HEK293 (cell line): ENCODE results near the gene ACOT7.
A peak's percentile ranks its signal among the peaks of the same experiment; 100 is the strongest.

Experiments
- GLIS1 ChIP-seq: fragments of 450-650 bp; formaldehyde crosslinking; IDR thresholded peaks from 2 replicates; pipeline ENCODE4 v1.5.1; 2016; ENCODE audit warnings: missing biosample characterization, missing genetic modification characterization
- HOXA7 ChIP-seq: sonication (generic); formaldehyde crosslinking; IDR thresholded peaks from 2 replicates; pipeline ENCODE4 v1.8.1; 2022; ENCODE audit warnings: missing genetic modification reagents, borderline replicate concordance
- HOXC10 ChIP-seq: sonication (generic); formaldehyde crosslinking; IDR thresholded peaks from 2 replicates; pipeline ENCODE4 v1.8.1; 2023; ENCODE audit warnings: mild to moderate bottlenecking, missing genetic modification reagents
- IKZF3 ChIP-seq: fragments of 450-650 bp; IDR thresholded peaks from 2 replicates; pipeline ENCODE4 v1.5.0; 2018; ENCODE audit warnings: missing biosample characterization, mild to moderate bottlenecking, missing genetic modification characterization, moderate library complexity
- KLF8 ChIP-seq: fragments of 450-650 bp; formaldehyde crosslinking; IDR thresholded peaks from 2 replicates; pipeline ENCODE4 v1.5.1; 2016; ENCODE audit warnings: missing biosample characterization, missing genetic modification characterization
- OSR2 ChIP-seq: fragments of 450-650 bp; formaldehyde crosslinking; IDR thresholded peaks from 2 replicates; pipeline ENCODE4 v1.5.1; 2016; ENCODE audit warnings: missing biosample characterization, missing genetic modification characterization
- TCF7L2 ChIP-seq: IDR thresholded peaks from 2 replicates; pipeline ENCODE4 v1.6.1; 2011; ENCODE audit warnings: low read depth, mild to moderate bottlenecking, inconsistent platforms, low read length, moderate library complexity, borderline replicate concordance
- TRIM28 ChIP-seq: IDR thresholded peaks from 2 replicates; pipeline ENCODE4 v1.6.1; 2011; ENCODE audit warnings: low read length, control low read depth, borderline replicate concordance
- YY2 ChIP-seq: fragments of 450-650 bp; formaldehyde crosslinking; IDR thresholded peaks from 2 replicates; pipeline ENCODE4 v1.5.1; 2016; ENCODE audit warnings: missing biosample characterization, missing genetic modification characterization
- ZBTB1 ChIP-seq: fragments of 450-650 bp; formaldehyde crosslinking; IDR thresholded peaks from 2 replicates; pipeline ENCODE4 v1.5.1; 2016; ENCODE audit warnings: missing biosample characterization, missing genetic modification characterization
- ZBTB8A ChIP-seq: fragments of 450-650 bp; formaldehyde crosslinking; IDR thresholded peaks from 2 replicates; pipeline ENCODE4 v1.5.1; 2016; ENCODE audit warnings: missing biosample characterization, missing genetic modification characterization
- ZFHX2 ChIP-seq: fragments of 450-650 bp; formaldehyde crosslinking; conservative IDR thresholded peaks from 2 replicates; pipeline ENCODE4 v1.5.1; 2016; ENCODE audit warnings: missing biosample characterization, missing genetic modification characterization
- ZFP37 ChIP-seq: fragments of 450-650 bp; formaldehyde crosslinking; IDR thresholded peaks from 2 replicates; pipeline ENCODE4 v1.5.1; 2016; ENCODE audit warnings: missing biosample characterization, missing genetic modification characterization
- ZNF112 ChIP-seq: fragments of 450-650 bp; formaldehyde crosslinking; IDR thresholded peaks from 2 replicates; pipeline ENCODE4 v1.5.0; 2017; ENCODE audit warnings: missing biosample characterization, missing genetic modification characterization
- ZNF16 ChIP-seq: fragments of 450-650 bp; formaldehyde crosslinking; IDR thresholded peaks from 2 replicates; pipeline ENCODE4 v1.5.1; 2016; ENCODE audit warnings: low read depth, missing biosample characterization, missing genetic modification characterization
- ZNF2 ChIP-seq: fragments of 450-650 bp; formaldehyde crosslinking; IDR thresholded peaks from 2 replicates; pipeline ENCODE4 v1.5.1; 2016; ENCODE audit warnings: missing biosample characterization, missing genetic modification characterization
- ZNF211 ChIP-seq: fragments of 450-650 bp; formaldehyde crosslinking; IDR thresholded peaks from 2 replicates; pipeline ENCODE4 v1.5.1; 2016; ENCODE audit warnings: low read depth, missing biosample characterization, missing genetic modification characterization
- ZNF239 ChIP-seq: fragments of 450-650 bp; formaldehyde crosslinking; IDR thresholded peaks from 2 replicates; pipeline ENCODE4 v1.5.1; 2016; ENCODE audit warnings: missing biosample characterization, missing genetic modification characterization
- ZNF274 ChIP-seq, 2 experiments: fragments of 200-500 bp in 1 of 2; fragments of 450-650 bp in 1 of 2; sonication (Bioruptor generic) in 1 of 2; formaldehyde crosslinking in 1 of 2; IDR thresholded peaks; 2 replicates each; pipeline versions ENCODE4 v1.5.1 to v1.6.1; 2014 to 2016; ENCODE audit warnings: borderline replicate concordance in 1 of 2, inconsistent platforms in 1 of 2, low read length in 1 of 2, missing biosample characterization in 1 of 2, missing genetic modification characterization in 1 of 2
- ZNF341 ChIP-seq: fragments of 450-650 bp; formaldehyde crosslinking; IDR thresholded peaks from 2 replicates; pipeline ENCODE4; 2016; ENCODE audit warnings: low read depth, missing biosample characterization, missing genetic modification characterization
- ZNF354C ChIP-seq: fragments of 450-650 bp; formaldehyde crosslinking; IDR thresholded peaks from 2 replicates; pipeline ENCODE4 v1.5.1; 2016; ENCODE audit warnings: missing biosample characterization, missing genetic modification characterization, low read depth, borderline replicate concordance
- ZNF394 ChIP-seq: fragments of 450-650 bp; formaldehyde crosslinking; IDR thresholded peaks from 2 replicates; pipeline ENCODE4 v1.5.1; 2016; ENCODE audit warnings: missing biosample characterization, missing genetic modification characterization, mild to moderate bottlenecking, moderate library complexity, borderline replicate concordance
- ZNF558 ChIP-seq: fragments of 450-650 bp; formaldehyde crosslinking; IDR thresholded peaks from 2 replicates; pipeline ENCODE4 v1.5.1; 2016; ENCODE audit warnings: missing biosample characterization, missing genetic modification characterization
- ZNF561 ChIP-seq: fragments of 450-650 bp; IDR thresholded peaks from 2 replicates; pipeline ENCODE4 v1.5.1; 2018; ENCODE audit warnings: missing biosample characterization, missing genetic modification characterization, borderline replicate concordance
- ZNF596 ChIP-seq: fragments of 450-650 bp; IDR thresholded peaks from 2 replicates; pipeline ENCODE4 v1.5.0; 2018; ENCODE audit warnings: missing biosample characterization, mild to moderate bottlenecking, missing genetic modification characterization, moderate library complexity
- ZNF629 ChIP-seq: fragments of 450-650 bp; formaldehyde crosslinking; IDR thresholded peaks from 2 replicates; pipeline ENCODE4 v1.5.1; 2017; ENCODE audit warnings: missing biosample characterization, missing genetic modification characterization
- ZNF791 ChIP-seq: fragments of 450-650 bp; formaldehyde crosslinking; IDR thresholded peaks from 2 replicates; pipeline ENCODE4 v1.5.1; 2016; ENCODE audit warnings: missing biosample characterization, missing genetic modification characterization
- ZSCAN30 ChIP-seq: fragments of 450-650 bp; IDR thresholded peaks from 2 replicates; pipeline ENCODE4 v1.5.1; 2018; ENCODE audit warnings: missing biosample characterization, mild to moderate bottlenecking, missing genetic modification characterization, moderate library complexity
- ZXDB ChIP-seq: fragments of 450-650 bp; formaldehyde crosslinking; IDR thresholded peaks from 2 replicates; pipeline ENCODE4 v1.5.1; 2016; ENCODE audit warnings: missing biosample characterization, missing genetic modification characterization
- TF ChIP-seq, protein P1 (sequence below): fragments of 450-650 bp; formaldehyde crosslinking; IDR thresholded peaks from 2 replicates; pipeline ENCODE4 v1.5.1; 2016; ENCODE audit warnings: missing biosample characterization, missing genetic modification characterization
- TF ChIP-seq, protein P2 (sequence below): fragments of 450-650 bp; formaldehyde crosslinking; IDR thresholded peaks from 2 replicates; pipeline ENCODE4 v1.5.1; 2016; ENCODE audit warnings: missing biosample characterization, missing genetic modification characterization
- TF ChIP-seq, protein P3 (sequence below): fragments of 450-650 bp; formaldehyde crosslinking; IDR thresholded peaks from 2 replicates; pipeline ENCODE4 v1.5.1; 2016; ENCODE audit warnings: missing biosample characterization, missing genetic modification characterization
- TF ChIP-seq, protein P4 (sequence below): fragments of 450-650 bp; formaldehyde crosslinking; IDR thresholded peaks from 2 replicates; pipeline ENCODE4 v1.5.1; 2016; ENCODE audit warnings: missing biosample characterization, missing genetic modification characterization

The ACOT7 gene

DNA sequence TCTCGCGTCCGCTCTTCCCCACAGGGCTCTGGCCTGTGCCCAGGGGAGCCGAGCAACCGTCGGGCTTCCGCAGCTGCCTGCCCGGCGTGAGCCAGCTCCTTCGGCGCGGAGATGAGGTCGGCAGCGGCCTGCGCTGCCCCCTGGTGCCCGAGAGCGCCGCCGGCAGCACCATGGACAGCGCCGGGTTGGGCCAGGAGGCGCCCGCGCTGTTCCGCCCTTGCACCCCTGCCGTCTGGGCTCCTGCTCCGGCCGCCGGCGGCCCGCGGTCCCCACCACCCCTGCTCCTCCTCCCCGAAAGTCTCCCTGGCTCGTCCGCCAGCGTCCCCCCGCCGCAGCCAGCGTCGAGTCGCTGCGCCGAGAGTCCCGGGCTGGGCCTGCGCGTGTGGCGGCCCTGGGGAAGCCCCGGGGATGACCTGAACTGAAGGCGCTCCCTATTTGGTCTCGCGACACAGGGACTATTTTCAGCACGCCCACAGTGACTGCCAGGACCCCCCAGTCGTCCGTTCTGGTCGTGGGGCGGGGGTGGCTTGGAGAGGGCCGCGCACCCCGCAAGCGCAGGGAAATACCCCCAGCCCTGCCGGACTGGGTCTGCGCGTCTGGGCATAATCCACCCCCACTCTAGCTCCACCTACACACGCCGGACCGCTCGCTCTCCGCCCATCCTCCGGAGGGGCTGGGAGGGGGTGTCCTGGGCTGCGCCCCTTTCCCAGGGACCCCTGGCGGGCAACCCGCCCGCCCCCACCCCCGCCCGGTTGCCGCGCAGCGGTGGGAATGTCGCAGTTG, 148.3 kb downstream of the ACOT7 start (continued):
- TF ChIP-seq, protein P1, sequence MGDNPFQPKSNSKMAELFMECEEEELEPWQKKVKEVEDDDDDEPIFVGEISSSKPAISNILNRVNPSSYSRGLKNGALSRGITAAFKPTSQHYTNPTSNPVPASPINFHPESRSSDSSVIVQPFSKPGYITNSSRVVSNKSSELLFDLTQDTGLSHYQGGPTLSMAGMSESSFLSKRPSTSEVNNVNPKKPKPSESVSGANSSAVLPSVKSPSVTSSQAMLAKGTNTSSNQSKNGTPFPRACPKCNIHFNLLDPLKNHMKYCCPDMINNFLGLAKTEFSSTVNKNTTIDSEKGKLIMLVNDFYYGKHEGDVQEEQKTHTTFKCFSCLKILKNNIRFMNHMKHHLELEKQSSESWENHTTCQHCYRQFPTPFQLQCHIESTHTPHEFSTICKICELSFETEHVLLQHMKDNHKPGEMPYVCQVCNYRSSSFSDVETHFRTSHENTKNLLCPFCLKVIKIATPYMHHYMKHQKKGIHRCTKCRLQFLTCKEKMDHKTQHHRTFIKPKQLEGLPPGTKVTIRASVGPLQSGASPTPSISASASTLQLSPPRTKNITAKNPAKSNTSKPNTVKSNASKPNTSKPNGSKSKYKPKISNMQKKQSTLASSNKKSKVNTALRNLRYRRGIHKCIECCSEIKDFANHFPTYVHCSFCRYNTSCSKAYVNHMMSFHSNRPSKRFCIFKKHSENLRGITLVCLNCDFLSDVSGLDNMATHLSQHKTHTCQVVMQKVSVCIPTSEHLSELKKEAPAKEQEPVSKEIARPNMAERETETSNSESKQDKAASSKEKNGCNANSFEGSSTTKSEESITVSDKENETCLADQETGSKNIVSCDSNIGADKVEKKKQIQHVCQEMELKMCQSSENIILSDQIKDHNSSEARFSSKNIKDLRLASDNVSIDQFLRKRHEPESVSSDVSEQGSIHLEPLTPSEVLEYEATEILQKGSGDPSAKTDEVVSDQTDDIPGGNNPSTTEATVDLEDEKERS (tag by site-specific recombination) = no peak
- no peak for TF ChIP-seq ZNF354C (tag by site-specific recombination)
- TF ChIP-seq TRIM28 = no peak
- TF ChIP-seq YY2 = 0 out of 2 replicates have a peak, but pooled peaks have one; percentile 13
- no peak for TF ChIP-seq ZNF791
- no peak for TF ChIP-seq ZNF274 (IDR thresholded peaks at IDR 0.05; ENCODE audit: low read length)
- TF ChIP-seq ZNF274 (tag by site-specific recombination; IDR thresholded peaks at IDR 0.05; ENCODE audit: borderline replicate concordance) = no peak
- TF ChIP-seq KLF8 (tag by site-specific recombination) = peak; percentile 94
- 0 out of 2 replicates have a peak, but pooled peaks have one; percentile 66 for TF ChIP-seq HOXA7 (CRISPR knock-in tag)
- TF ChIP-seq HOXC10 (CRISPR knock-in tag) = peak; percentile 84; the same call in 1 of the 2 replicates
- peak; percentile 97 for TF ChIP-seq ZNF341 (tag by site-specific recombination)
- TF ChIP-seq ZNF16 (tag by site-specific recombination) = no peak
- TF ChIP-seq ZSCAN30 = peak; percentile 87
- no peak for TF ChIP-seq ZNF558 (tag by site-specific recombination)
- no peak for TF ChIP-seq TCF7L2
- TF ChIP-seq ZNF394 (tag by site-specific recombination) = no peak
- TF ChIP-seq, protein P2, sequence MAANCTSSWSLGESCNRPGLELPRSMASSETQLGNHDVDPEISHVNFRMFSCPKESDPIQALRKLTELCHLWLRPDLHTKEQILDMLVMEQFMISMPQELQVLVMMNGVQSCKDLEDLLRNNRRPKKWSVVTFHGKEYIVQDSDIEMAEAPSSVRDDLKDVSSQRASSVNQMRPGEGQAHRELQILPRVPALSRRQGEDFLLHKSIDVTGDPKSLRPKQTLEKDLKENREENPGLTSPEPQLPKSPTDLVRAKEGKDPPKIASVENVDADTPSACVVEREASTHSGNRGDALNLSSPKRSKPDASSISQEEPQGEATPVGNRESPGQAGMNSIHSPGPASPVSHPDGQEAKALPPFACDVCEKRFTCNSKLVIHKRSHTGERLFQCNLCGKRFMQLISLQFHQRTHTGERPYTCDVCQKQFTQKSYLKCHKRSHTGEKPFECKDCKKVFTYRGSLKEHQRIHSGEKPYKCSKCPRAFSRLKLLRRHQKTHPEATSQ = 0 out of 2 replicates have a peak, but pooled peaks have one; percentile 25
- TF ChIP-seq ZNF596 (tag by site-specific recombination) = 0 out of 2 replicates have a peak, but pooled peaks have one; percentile 21
- TF ChIP-seq ZBTB1 (tag by site-specific recombination) = no peak
- peak; percentile 55 for TF ChIP-seq IKZF3 (tag by site-specific recombination)
- TF ChIP-seq OSR2 (tag by site-specific recombination) = peak; percentile 68
- TF ChIP-seq ZNF239 = no peak
- peak; percentile 97 for TF ChIP-seq ZXDB (tag by site-specific recombination)
- no peak for TF ChIP-seq ZNF112 (tag by site-specific recombination)
- TF ChIP-seq ZFP37 = no peak
- peak; percentile 32; the same call in 1 of the 2 replicates for TF ChIP-seq ZNF2 (tag by site-specific recombination)
- TF ChIP-seq, protein P3, sequence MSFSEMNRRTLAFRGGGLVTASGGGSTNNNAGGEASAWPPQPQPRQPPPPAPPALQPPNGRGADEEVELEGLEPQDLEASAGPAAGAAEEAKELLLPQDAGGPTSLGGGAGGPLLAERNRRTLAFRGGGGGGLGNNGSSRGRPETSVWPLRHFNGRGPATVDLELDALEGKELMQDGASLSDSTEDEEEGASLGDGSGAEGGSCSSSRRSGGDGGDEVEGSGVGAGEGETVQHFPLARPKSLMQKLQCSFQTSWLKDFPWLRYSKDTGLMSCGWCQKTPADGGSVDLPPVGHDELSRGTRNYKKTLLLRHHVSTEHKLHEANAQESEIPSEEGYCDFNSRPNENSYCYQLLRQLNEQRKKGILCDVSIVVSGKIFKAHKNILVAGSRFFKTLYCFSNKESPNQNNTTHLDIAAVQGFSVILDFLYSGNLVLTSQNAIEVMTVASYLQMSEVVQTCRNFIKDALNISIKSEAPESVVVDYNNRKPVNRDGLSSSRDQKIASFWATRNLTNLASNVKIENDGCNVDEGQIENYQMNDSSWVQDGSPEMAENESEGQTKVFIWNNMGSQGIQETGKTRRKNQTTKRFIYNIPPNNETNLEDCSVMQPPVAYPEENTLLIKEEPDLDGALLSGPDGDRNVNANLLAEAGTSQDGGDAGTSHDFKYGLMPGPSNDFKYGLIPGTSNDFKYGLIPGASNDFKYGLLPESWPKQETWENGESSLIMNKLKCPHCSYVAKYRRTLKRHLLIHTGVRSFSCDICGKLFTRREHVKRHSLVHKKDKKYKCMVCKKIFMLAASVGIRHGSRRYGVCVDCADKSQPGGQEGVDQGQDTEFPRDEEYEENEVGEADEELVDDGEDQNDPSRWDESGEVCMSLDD (tag by site-specific recombination) = peak; percentile 62
- peak; percentile 96; the same call in 1 of the 2 replicates for TF ChIP-seq ZNF561 (tag by site-specific recombination)
- peak; percentile 95 for TF ChIP-seq ZBTB8A (tag by site-specific recombination)
- peak; percentile 86 for TF ChIP-seq ZFHX2 (tag by site-specific recombination)
- 0 out of 2 replicates have a peak, but pooled peaks have one; percentile 52 for TF ChIP-seq GLIS1 (tag by site-specific recombination)
- TF ChIP-seq, protein P4, sequence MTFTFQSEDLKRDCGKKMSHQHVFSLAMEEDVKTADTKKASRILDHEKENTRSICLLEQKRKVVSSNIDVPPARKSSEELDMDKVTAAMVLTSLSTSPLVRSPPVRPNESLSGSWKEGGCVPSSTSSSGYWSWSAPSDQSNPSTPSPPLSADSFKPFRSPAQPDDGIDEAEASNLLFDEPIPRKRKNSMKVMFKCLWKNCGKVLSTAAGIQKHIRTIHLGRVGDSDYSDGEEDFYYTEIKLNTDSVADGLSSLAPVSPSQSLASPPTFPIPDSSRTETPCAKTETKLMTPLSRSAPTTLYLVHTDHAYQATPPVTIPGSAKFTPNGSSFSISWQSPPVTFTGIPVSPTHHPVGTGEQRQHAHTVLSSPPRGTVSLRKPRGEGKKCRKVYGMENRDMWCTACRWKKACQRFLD (tag by site-specific recombination) = no peak
- TF ChIP-seq ZNF211 (tag by site-specific recombination) = no peak
- TF ChIP-seq ZNF629 (tag by site-specific recombination) = peak; percentile 29; the same call in 1 of the 2 replicates
